ENCODE measurements around the gene SYTL2. TPM values are rescaled to one million over a fixed set of nuclear protein-coding genes. Genes with fewer than 3 reads are reported as not detected.

Gene SYTL2
- total and polyA plus RNA-seq, 8 donors = 21.3 to 63.3 (median 45.0) TPM

- ATAC-seq (no peak), DNase-seq (no peak)
- Histone ChIP-seq H3K36me3 (no peaks in the 10 kb centered on the region), H3K27me3 (no peaks in the 10 kb centered on the region), H3K27ac (no peak overlapping the region), H3K4me3 (no peak overlapping the region), H3K9me3 (no peaks in the 10 kb centered on the region), H3K4me1 (no peaks in the 10 kb centered on the region)
- no peak for TF ChIP-seq CTCF (IDR thresholded peaks at IDR 0.05)
- intact Hi-C loops (cut with DNase I) = no loop called here
Measured at GRCh38 chr11:85710917-85711316, 100.0 kb downstream of the SYTL2 start.

GRCh38 chr11:85709941-85710702 is 100.8 kb downstream of the SYTL2 start:
- Histone ChIP-seq H3K4me3 (no peak overlapping the region), H3K27ac (no peak overlapping the region), H3K36me3 (no peaks in the 10 kb centered on the region), H3K27me3 (no peaks in the 10 kb centered on the region), H3K4me1 (no peaks in the 10 kb centered on the region), H3K9me3 (no peaks in the 10 kb centered on the region)
- no peak for TF ChIP-seq CTCF (IDR thresholded peaks at IDR 0.05)
- ATAC-seq (no peak), DNase-seq (no peak)
- intact Hi-C loops (cut with DNase I) = no loop called here

GRCh38 chr11:85705800-85706199 is 105.1 kb downstream of the SYTL2 start:
- Histone ChIP-seq H3K27me3 (no peaks in the 10 kb centered on the region), H3K36me3 (no peaks in the 10 kb centered on the region), H3K9me3 (no peaks in the 10 kb centered on the region), H3K4me1 (no peaks in the 10 kb centered on the region), H3K4me3 (no peak overlapping the region), H3K27ac (peak overlapping the region in 1 of 2 donors; percentile 23)
- ATAC-seq (no peak), DNase-seq (no peak)
- intact Hi-C loops (cut with DNase I) = no loop called here
- no peak for TF ChIP-seq CTCF (IDR thresholded peaks at IDR 0.05)

GRCh38 chr11:85704967-85705366 is 106.0 kb downstream of the SYTL2 start:
- Histone ChIP-seq H3K9me3 (no peaks in the 10 kb centered on the region), H3K27me3 (no peaks in the 10 kb centered on the region), H3K4me3 (no peak overlapping the region), H3K36me3 (no peaks in the 10 kb centered on the region), H3K4me1 (peaks cover 0 to 1% of the 10 kb centered on the region in 2 donors), H3K27ac (peak overlapping the region in 1 of 2 donors; percentile 2)
- ATAC-seq (no peak), DNase-seq (no peak)
- TF ChIP-seq CTCF (IDR thresholded peaks at IDR 0.05) = no peak
- intact Hi-C loops (cut with DNase I) = no loop called here

- no peak overlapping the region for H3K4me3 ChIP-seq
- H3K4me1 ChIP-seq = peaks cover 0 to 7% of the 10 kb centered on the region in 2 donors
- no peaks in the 10 kb centered on the region for H3K36me3 ChIP-seq
- no peaks in the 10 kb centered on the region for H3K27me3 ChIP-seq
- TF ChIP-seq CTCF (IDR thresholded peaks at IDR 0.05) = no peak
- DNase-seq (no peak), ATAC-seq (no peak)
- H3K27ac ChIP-seq = no peak overlapping the region
- intact Hi-C loops (cut with DNase I) = no loop called here
- H3K9me3 ChIP-seq = no peaks in the 10 kb centered on the region
Measured at GRCh38 chr11:85699957-85700741, 110.8 kb downstream of the SYTL2 start.

Measured in left lung (tissue), 10 donors.